SK-N-SH (cell line): Measurements from ENCODE around the gene MAP2K7. TPM values are rescaled to one million over a fixed set of nuclear protein-coding genes. Genes with fewer than 3 reads are reported as not detected.

Experiments
- CTCF ChIA-PET: fragments of 300-600, 350-600 bp; formaldehyde crosslinking; extraction: SDS; loops from one replicate; lab custom pipeline; 2021; lab: Yijun Ruan, JAX
- POLR2A ChIA-PET: fragments of 350-600 bp; sonication (Branson Sonifier 250); formaldehyde crosslinking; extraction: SDS; loops from one replicate; lab custom pipeline; 2020; ENCODE audit warnings: antibody characterized with exemption, inconsistent platforms; lab: Yijun Ruan, JAX
- DNase-seq: peaks from one replicate; pipeline ENCODE4 v3.0.0; 2012
- H2AFZ ChIP-seq: fragments of 200-600 bp; sonication (generic); 2 replicates; pipeline ENCODE4 v1.8.1; 2016; ENCODE audit warnings: antibody characterized with exemption, mild to moderate bottlenecking, low read depth
- H3F3A ChIP-seq: fragments of 200-600 bp; sonication (generic); replicated peaks from 2 replicates; pipeline ENCODE3; 2016; ENCODE audit warnings: antibody characterized with exemption, mild to moderate bottlenecking; ENCODE audit not compliant: insufficient read depth
- H3K27ac ChIP-seq, 2 experiments: fragments of 200-500 bp in 1 of 2; fragments of 200-600 bp in 1 of 2; sonication (Bioruptor generic) in 1 of 2; sonication (generic), shearing (Covaris generic) in 1 of 2; 2 replicates each; pipeline versions ENCODE4 v1.5.1 to v1.6.1; 2014 to 2016; ENCODE audit warnings: low read depth in 2 of 2, inconsistent platforms in 1 of 2, low read length in 1 of 2, mild to moderate bottlenecking in 1 of 2, mixed read lengths in 1 of 2
- H3K27me3 ChIP-seq: fragments of 200-600 bp; sonication (generic), shearing (Covaris generic); 2 replicates; pipeline ENCODE4 v1.6.1; 2016; ENCODE audit warnings: mixed run types; ENCODE audit not compliant: insufficient read depth
- H3K36me3 ChIP-seq, 2 experiments: fragments of 200-500 bp in 1 of 2; fragments of 200-600 bp in 1 of 2; sonication (Bioruptor generic) in 1 of 2; sonication (generic) in 1 of 2; replicated peaks in 1 of 2; 2 replicates each; pipeline versions ENCODE3 to v1.5.1; 2014 to 2016; ENCODE audit warnings: low read length in 1 of 2, mild to moderate bottlenecking in 1 of 2; ENCODE audit not compliant: insufficient read depth in 2 of 2, control insufficient read depth in 1 of 2
- H3K4me1 ChIP-seq, 2 experiments: fragments of 200-500 bp in 1 of 2; fragments of 200-600 bp in 1 of 2; sonication (Bioruptor generic) in 1 of 2; sonication (generic), shearing (Covaris generic) in 1 of 2; 2 replicates each; pipeline versions ENCODE4 v1.5.1 to v1.6.1; 2014 to 2016; ENCODE audit warnings: low read depth in 1 of 2, low read length in 1 of 2, mixed run types in 1 of 2; ENCODE audit not compliant: insufficient read depth in 2 of 2, control insufficient read depth in 1 of 2
- H3K4me2 ChIP-seq: fragments of 200-600 bp; sonication (generic), shearing (Covaris generic); 2 replicates; pipeline ENCODE4 v1.6.1; 2017; ENCODE audit warnings: mixed run types
- H3K4me3 ChIP-seq, 2 experiments: fragments of 200-500 bp in 1 of 2; fragments of 200-600 bp in 1 of 2; sonication (Bioruptor generic) in 1 of 2; sonication (generic), shearing (Covaris generic) in 1 of 2; 2 replicates each; pipeline versions ENCODE4 v1.5.1 to v1.8.1; 2014 to 2016; ENCODE audit warnings: low read depth in 2 of 2, inconsistent platforms in 1 of 2, low read length in 1 of 2, mild to moderate bottlenecking in 1 of 2, mixed read lengths in 1 of 2, moderate library complexity in 1 of 2
- H3K79me2 ChIP-seq: fragments of 200-600 bp; sonication (generic); 2 replicates; pipeline ENCODE4 v1.8.1; 2017; ENCODE audit warnings: mild to moderate bottlenecking; ENCODE audit not compliant: insufficient read depth
- H3K9ac ChIP-seq: fragments of 200-600 bp; sonication (generic); 2 replicates; pipeline ENCODE4 v1.6.1; 2017; ENCODE audit warnings: mixed run types
- H3K9me2 ChIP-seq: fragments of 200-600 bp; sonication (generic); 2 replicates; pipeline ENCODE4 v1.6.1; 2017; ENCODE audit warnings: mixed run types
- H3K9me3 ChIP-seq: fragments of 200-600 bp; sonication (generic); 2 replicates; pipeline ENCODE4 v1.6.1; 2017; ENCODE audit warnings: mixed run types, mild to moderate bottlenecking, moderate library complexity
- H4K20me1 ChIP-seq: fragments of 200-600 bp; sonication (generic); 2 replicates; pipeline ENCODE4 v1.6.1; 2017; ENCODE audit warnings: mild to moderate bottlenecking, mixed run types; ENCODE audit not compliant: insufficient read depth
- EP300 ChIP-seq, 2 experiments: IDR thresholded peaks; 2 replicates each; pipeline versions ENCODE4 v1.4.0 to v1.6.1; 2012; ENCODE audit warnings: borderline replicate concordance in 1 of 2, low read depth in 1 of 2, low read length in 1 of 2
- FOSL2 ChIP-seq: IDR thresholded peaks from 2 replicates; pipeline ENCODE4 v1.4.0; 2012; ENCODE audit warnings: low read depth, mild to moderate bottlenecking, moderate library complexity, borderline replicate concordance
- FOXJ3 ChIP-seq: sonication (generic); formaldehyde crosslinking; IDR thresholded peaks from 2 replicates; pipeline ENCODE4 v1.5.1; 2020; ENCODE audit warnings: mild to moderate bottlenecking, missing genetic modification reagents
- FOXM1 ChIP-seq: IDR thresholded peaks from 2 replicates; pipeline ENCODE4 v1.4.0; 2012; ENCODE audit warnings: low read depth, mild to moderate bottlenecking
- GABPA ChIP-seq: IDR thresholded peaks from 2 replicates; pipeline ENCODE4 v1.4.0; 2012; ENCODE audit warnings: low read depth, mild to moderate bottlenecking
- GATA2 ChIP-seq: sonication (generic); formaldehyde crosslinking; IDR thresholded peaks from 2 replicates; pipeline ENCODE4 v1.5.0; 2020; ENCODE audit warnings: mild to moderate bottlenecking, missing genetic modification reagents
- MAX ChIP-seq: IDR thresholded peaks from 2 replicates; pipeline ENCODE4 v1.4.0; 2012; ENCODE audit warnings: low read depth
- NRF1 ChIP-seq: IDR thresholded peaks from 2 replicates; pipeline ENCODE4 v1.6.1; 2012; ENCODE audit warnings: low read depth, mild to moderate bottlenecking, low read length
- POLR2AphosphoS5 ChIP-seq: IDR thresholded peaks from 2 replicates; pipeline ENCODE4 v1.6.1; 2012; ENCODE audit warnings: low read depth, low read length
- RAD21 ChIP-seq: IDR thresholded peaks from 2 replicates; pipeline ENCODE4 v1.6.1; 2012; ENCODE audit warnings: mild to moderate bottlenecking, low read length
- REST ChIP-seq: IDR thresholded peaks from 2 replicates; pipeline ENCODE4 v1.6.1; 2012; ENCODE audit warnings: mild to moderate bottlenecking, low read depth, low read length, moderate library complexity
- RFX5 ChIP-seq: IDR thresholded peaks from 2 replicates; pipeline ENCODE4 v1.6.1; 2012; ENCODE audit warnings: mild to moderate bottlenecking, improper control_type of control experiment, low read length
- RXRA ChIP-seq: IDR thresholded peaks from 2 replicates; pipeline ENCODE4 v1.4.0; 2012; ENCODE audit warnings: low read depth, mild to moderate bottlenecking, borderline replicate concordance
- SIN3A ChIP-seq: IDR thresholded peaks from 2 replicates; pipeline ENCODE4 v1.6.1; 2012; ENCODE audit warnings: low read depth, mild to moderate bottlenecking, low read length, moderate library complexity, borderline replicate concordance
- USF1 ChIP-seq: IDR thresholded peaks from 2 replicates; pipeline ENCODE4 v1.4.0; 2012; ENCODE audit warnings: low read depth, borderline replicate concordance
- USF2 ChIP-seq: fragments of 150-350 bp; IDR thresholded peaks from 2 replicates; pipeline ENCODE4 v1.6.1; 2017; ENCODE audit warnings: antibody characterized with exemption, low read length, low read depth, borderline replicate concordance
- ZBTB33 ChIP-seq: IDR thresholded peaks from 2 replicates; pipeline ENCODE4 v1.4.0; 2012; ENCODE audit warnings: low read depth, borderline replicate concordance
- WGBS: methylation state at CpG from one replicate; pipeline ENCODE4 v1.1.6; 2017; ENCODE audit warnings: low lambda C conversion rate; 5-methylcytosine and 5-hydroxymethylcytosine counted together
- polyA plus RNA-seq, 3 experiments: library from polyadenylated mRNA; depleted of rRNA; stranded (reverse); fragments of >200 nt; gene quantifications; 2 replicates each; pipeline ENCODE4 v1.2.3, GENCODE V29; 2012

MAP2K7 gene
- polyA plus RNA-seq, 1 of the 3 experiments (the other 2 are of a cell fraction): 13.0 TPM

GRCh38 chr19:7908742-7909461 is 5.2 kb downstream of the MAP2K7 start:
- no peak for DNase-seq
- Histone ChIP-seq H3K27me3 (no peaks in the 10 kb centered on the region), H4K20me1 (peaks cover 36% of the 10 kb centered on the region)
- TF ChIP-seq EP300 (IDR thresholded peaks at IDR 0.05; ENCODE audit: borderline replicate concordance in 1 of 2, low read depth in 1 of 2, low read length in 1 of 2) (no peak), GABPA (no peak), USF1 (no peak)
- TF ChIP-seq, all 33 proteins: peak for 0
- peaks cover 43% of the 10 kb centered on the region for H3K79me2 ChIP-seq
- 98% methylated on average over 11 of the region's 19 CpGs for WGBS
- CTCF ChIA-PET: interaction anchor here (1.3 to 1.7 kb wide), 3 partner anchors 9 to 56 kb away, joined by 3 to 5 read pairs (median 4); partner anchors contain the start of gene LRRC8E
- no peak overlapping the region for H3K9ac ChIP-seq
- H3K4me3 ChIP-seq: no peak overlapping the region
- H3K9me3 ChIP-seq: no peaks in the 10 kb centered on the region
- H3K9me2 ChIP-seq: no peaks in the 10 kb centered on the region
- H3F3A ChIP-seq: peaks cover 6% of the 10 kb centered on the region
- H2AFZ ChIP-seq: no peak overlapping the region
- no peak overlapping the region; a peak in 1 of 4 replicates for H3K27ac ChIP-seq
- peaks cover 0 to 12% of the 10 kb centered on the region in 2 experiments; a peak in 2 of 4 replicates for H3K4me1 ChIP-seq
- POLR2A ChIA-PET: no interaction called here
- H3K36me3 ChIP-seq: peaks cover 3 to 35% of the 10 kb centered on the region in 2 experiments
- no peak overlapping the region for H3K4me2 ChIP-seq

- H2AFZ ChIP-seq: no peak overlapping the region
- WGBS: 90% methylated on average over 5 of the region's 21 CpGs
- no peak overlapping the region for H3K27ac ChIP-seq
- peaks cover 3 to 35% of the 10 kb centered on the region in 2 experiments for H3K36me3 ChIP-seq
- H3F3A ChIP-seq: peaks cover 6% of the 10 kb centered on the region
- no peak overlapping the region for H3K4me3 ChIP-seq
- H4K20me1 ChIP-seq: peaks cover 34% of the 10 kb centered on the region
- DNase-seq: no peak
- H3K4me1 ChIP-seq: peaks cover 0 to 9% of the 10 kb centered on the region in 2 experiments; a peak in 2 of 4 replicates
- no peak overlapping the region for H3K9ac ChIP-seq
- H3K9me2 ChIP-seq: no peaks in the 10 kb centered on the region
- POLR2A ChIA-PET: no interaction called here
- no peaks in the 10 kb centered on the region for H3K27me3 ChIP-seq
- peaks cover 38% of the 10 kb centered on the region for H3K79me2 ChIP-seq
- no peak overlapping the region for H3K4me2 ChIP-seq
- CTCF ChIA-PET: interaction anchor here (1.6 to 1.7 kb wide), 2 partner anchors 8 to 57 kb away, joined by 4 to 5 read pairs; no protein-coding TSS in a partner anchor
- H3K9me3 ChIP-seq: no peaks in the 10 kb centered on the region
- TF ChIP-seq MAX (no peak), FOSL2 (no peak), REST (no peak), NRF1 (no peak), RXRA (no peak), ZBTB33 (no peak), RFX5 (no peak), SIN3A (no peak), RAD21 (no peak), USF2 (no peak), EP300 (IDR thresholded peaks at IDR 0.05; ENCODE audit: borderline replicate concordance in 1 of 2, low read depth in 1 of 2, low read length in 1 of 2) (no peak), POLR2AphosphoS5 (no peak), GATA2 (CRISPR knock-in tag) (no peak), FOXM1 (no peak), FOXJ3 (CRISPR knock-in tag) (no peak)
Measured at GRCh38 chr19:7909471-7910067, 5.9 kb downstream of the MAP2K7 start.
